A673 (cell line): Measurements from ENCODE around the gene OR52E1. TPM values are rescaled to one million over a fixed set of nuclear protein-coding genes. Genes with fewer than 3 reads are reported as not detected.

ENCODE experiments used
- BruUV-seq: library from RNA; stranded (reverse); fragments of 400-500 nt; replicated peaks from 2 replicates; lab custom pipeline; 2021; lab: Mats Ljungman, UMichigan
- CTCF ChIA-PET: fragments of 300-600 bp; sonication (Branson Sonifier 250); formaldehyde crosslinking; loops from one replicate; lab custom pipeline; 2022; ENCODE audit warnings: antibody characterized with exemption; lab: Charles Lee
- POLR2A ChIA-PET: fragments of 300-600 bp; sonication (Branson Sonifier 250); formaldehyde crosslinking; loops from one replicate; lab custom pipeline; 2022; ENCODE audit warnings: antibody characterized with exemption; ENCODE audit not compliant: low non-redundant PET; lab: Charles Lee
- DNase-seq: peaks from one replicate; pipeline ENCODE4 v3.0.0-alpha.2; 2015; ENCODE audit warnings: low spot score
- H3K27ac ChIP-seq: fragments of 200-600 bp; sonication (generic); 2 replicates; pipeline ENCODE4 v1.5.1; 2016; ENCODE audit warnings: mixed run types, low read depth, mild to moderate bottlenecking, mixed read lengths, antibody characterized with exemption, low read length; ENCODE audit not compliant: poor library complexity, severe bottlenecking
- H3K27me3 ChIP-seq: fragments of 200-600 bp; sonication (generic); replicated peaks from 2 replicates; pipeline ENCODE4 v1.6.1; 2017; ENCODE audit warnings: mixed run types, low read depth, mild to moderate bottlenecking, mixed read lengths, antibody characterized with exemption, low read length; ENCODE audit not compliant: insufficient read depth, poor library complexity
- H3K36me3 ChIP-seq: fragments of 200-600 bp; sonication (generic); 2 replicates; pipeline ENCODE4 v1.6.1; 2016; ENCODE audit warnings: mixed run types, mild to moderate bottlenecking, mixed read lengths, antibody characterized with exemption, low read length; ENCODE audit not compliant: insufficient read depth, poor library complexity, severe bottlenecking
- H3K4me1 ChIP-seq: fragments of 200-600 bp; sonication (generic); 2 replicates; pipeline ENCODE4 v1.6.1; 2017; ENCODE audit warnings: mixed run types, mild to moderate bottlenecking, mixed read lengths, antibody characterized with exemption, low read length; ENCODE audit not compliant: insufficient read depth, poor library complexity, severe bottlenecking
- H3K4me3 ChIP-seq: fragments of 200-600 bp; sonication (generic); 2 replicates; pipeline ENCODE4 v1.5.1; 2016; ENCODE audit warnings: low read depth, mixed run types, mild to moderate bottlenecking, mixed read lengths, low read length; ENCODE audit not compliant: poor library complexity, severe bottlenecking
- H3K9me3 ChIP-seq: fragments of 200-600 bp; sonication (generic); 2 replicates; pipeline ENCODE4 v1.6.1; 2016; ENCODE audit warnings: mixed run types, low read depth, mild to moderate bottlenecking, mixed read lengths, antibody characterized with exemption, low read length; ENCODE audit not compliant: poor library complexity, severe bottlenecking
- CTCF ChIP-seq: fragments of 300-800, 200-600 bp; sonication (generic); conservative IDR thresholded peaks from 2 replicates; pipeline ENCODE4 v1.5.1; 2017; ENCODE audit warnings: low read depth, mild to moderate bottlenecking, antibody characterized with exemption, low read length, moderate library complexity, mixed read lengths
- EZH2 ChIP-seq: fragments of 200-600 bp; sonication (generic); IDR thresholded peaks from 2 replicates; pipeline ENCODE4 v1.6.1; 2017; ENCODE audit warnings: borderline replicate concordance, low read depth, mild to moderate bottlenecking, mixed read lengths, antibody characterized with exemption, low read length; ENCODE audit not compliant: poor library complexity, severe bottlenecking
- intact Hi-C: fragments of 100-400 bp; cut with micrococcal nuclease; formaldehyde crosslinking; loops from one replicate; pipeline ENCODE4 v1.10.0; 2022; ENCODE audit not compliant: unreplicated experiment
- total RNA-seq: library from RNA; stranded (reverse); gene quantifications from 2 replicates; pipeline ENCODE4 v1.2.3, GENCODE V29; 2021

Gene OR52E1
- total RNA-seq, 1 experiment from 2014 or later = not detected

- Histone ChIP-seq H3K9me3 (no peaks in the 10 kb centered on the region), H3K36me3 (no peaks in the 10 kb centered on the region), H3K4me3 (no peak overlapping the region), H3K27ac (no peak overlapping the region), H3K27me3 (no peaks in the 10 kb centered on the region), H3K4me1 (no peaks in the 10 kb centered on the region)
- ChIA-PET CTCF (no interaction called here), POLR2A (no interaction called here)
- TF ChIP-seq CTCF (no peak), EZH2 (no peak)
- intact Hi-C loops = no loop called here
- no TSS peak for BruUV-seq
- DNase-seq = no peak
Observed at GRCh38 chr11:5071799-5072198, 2.4 kb downstream of the OR52E1 start.

GRCh38 chr11:5081405-5081804, 12.0 kb downstream of the OR52E1 start:
- no peak for TF ChIP-seq EZH2
- TF ChIP-seq CTCF = no peak
- Histone ChIP-seq H3K4me1 (no peaks in the 10 kb centered on the region), H3K9me3 (no peaks in the 10 kb centered on the region), H3K27me3 (no peaks in the 10 kb centered on the region), H3K27ac (no peak overlapping the region), H3K36me3 (no peaks in the 10 kb centered on the region), H3K4me3 (no peak overlapping the region)
- CTCF ChIA-PET = no interaction called here
- intact Hi-C loops = no loop called here
- no TSS peak for BruUV-seq
- DNase-seq = no peak
- POLR2A ChIA-PET = no interaction called here

GRCh38 chr11:5083602-5084001, 14.2 kb downstream of the OR52E1 start:
- BruUV-seq = no TSS peak
- TF ChIP-seq EZH2 (no peak), CTCF (no peak)

More at GRCh38 chr11:5083602-5084001, 14.2 kb downstream of the OR52E1 start:
- H3K27me3 ChIP-seq = no peaks in the 10 kb centered on the region
- H3K4me1 ChIP-seq = no peaks in the 10 kb centered on the region
- no peaks in the 10 kb centered on the region for H3K9me3 ChIP-seq
- POLR2A ChIA-PET = no interaction called here
- CTCF ChIA-PET = no interaction called here
- H3K36me3 ChIP-seq = no peaks in the 10 kb centered on the region
- H3K27ac ChIP-seq = no peak overlapping the region
- H3K4me3 ChIP-seq = no peak overlapping the region
- intact Hi-C loops = no loop called here
- DNase-seq = no peak
